ENCODE measurements around the gene HSF4. TPM values are rescaled to one million over a fixed set of nuclear protein-coding genes. Genes with fewer than 3 reads are reported as not detected.

HSF4 gene
- total RNA-seq, 1 experiment from 2014 or later = 39.4 TPM

GRCh38 chr16:67147437-67148140 is 17.0 kb upstream of the HSF4 start:
- TSS peak; percentile 36 for BruUV-seq (replicated peaks)

GRCh38 chr16:67148221-67148620 is 16.3 kb upstream of the HSF4 start:
- H3K9me3 Mint-ChIP-seq (ENCODE audit: unreplicated experiment) = no peaks in the 10 kb centered on the region
- intact Hi-C loops (cut with micrococcal nuclease; ENCODE audit: unreplicated experiment) = no loop called here
- TSS peak; percentile 34 for BruUV-seq (replicated peaks)
- Histone ChIP-seq H3K36me3 (ENCODE audit: control insufficient read depth, insufficient read depth, low read length) (peaks cover 4% of the 10 kb centered on the region; the same call in 1 of the 2 replicates), H3K27me3 (replicated peaks; ENCODE audit: control insufficient read depth, insufficient read depth, low read length) (no peaks in the 10 kb centered on the region), H3K4me3 (ENCODE audit: low read depth, low read length) (no peak overlapping the region), H3K4me1 (no peaks in the 10 kb centered on the region; the same call in none of the 2 replicates), H3K9me3 (no peaks in the 10 kb centered on the region)
- POLR2A ChIA-PET = no interaction called here
- no peak overlapping the region for H3K27ac Mint-ChIP-seq (ENCODE audit: unreplicated experiment)
- TF ChIP-seq CTCF (IDR thresholded peaks at IDR 0.05; ENCODE audit: insufficient read depth in 1 of 2, low read depth in 1 of 2, low read length in 1 of 2, severe bottlenecking in 1 of 2, unreplicated experiment in 1 of 2) = no peak
- CTCF ChIA-PET = interaction anchor here (0.6 kb wide), 1 partner anchor 107 kb away, joined by 6 read pairs; no protein-coding TSS in a partner anchor
- H3K4me3 Mint-ChIP-seq (ENCODE audit: unreplicated experiment) = no peak overlapping the region
- peaks cover 61% of the 10 kb centered on the region for H3K36me3 Mint-ChIP-seq (ENCODE audit: insufficient read depth, unreplicated experiment)
- H3K4me1 Mint-ChIP-seq (ENCODE audit: low read depth, unreplicated experiment) = no peaks in the 10 kb centered on the region
- no peak for DNase-seq
- H3K27me3 Mint-ChIP-seq (ENCODE audit: insufficient read depth, unreplicated experiment) = no peaks in the 10 kb centered on the region

More at GRCh38 chr16:67147437-67148140, 17.0 kb upstream of the HSF4 start:
- Histone ChIP-seq H3K4me1 (no peaks in the 10 kb centered on the region; the same call in none of the 2 replicates), H3K36me3 (ENCODE audit: control insufficient read depth, insufficient read depth, low read length) (peaks cover 4% of the 10 kb centered on the region; the same call in 1 of the 2 replicates), H3K4me3 (ENCODE audit: low read depth, low read length) (no peak overlapping the region), H3K9me3 (no peaks in the 10 kb centered on the region), H3K27me3 (replicated peaks; ENCODE audit: control insufficient read depth, insufficient read depth, low read length) (no peaks in the 10 kb centered on the region)
- no peak for DNase-seq
- Mint-ChIP-seq H3K4me1 (ENCODE audit: low read depth, unreplicated experiment) (no peaks in the 10 kb centered on the region), H3K9me3 (ENCODE audit: unreplicated experiment) (no peaks in the 10 kb centered on the region), H3K4me3 (ENCODE audit: unreplicated experiment) (no peak overlapping the region), H3K27me3 (ENCODE audit: insufficient read depth, unreplicated experiment) (no peaks in the 10 kb centered on the region), H3K36me3 (ENCODE audit: insufficient read depth, unreplicated experiment) (peaks cover 68% of the 10 kb centered on the region), H3K27ac (ENCODE audit: unreplicated experiment) (no peak overlapping the region)
- intact Hi-C loops (cut with micrococcal nuclease; ENCODE audit: unreplicated experiment) = no loop called here
- no peak for TF ChIP-seq CTCF (IDR thresholded peaks at IDR 0.05; ENCODE audit: insufficient read depth in 1 of 2, low read depth in 1 of 2, low read length in 1 of 2, severe bottlenecking in 1 of 2, unreplicated experiment in 1 of 2)
- POLR2A ChIA-PET = no interaction called here
- CTCF ChIA-PET = no interaction called here

- TF ChIP-seq CTCF (IDR thresholded peaks at IDR 0.05; ENCODE audit: insufficient read depth in 1 of 2, low read depth in 1 of 2, low read length in 1 of 2, severe bottlenecking in 1 of 2, unreplicated experiment in 1 of 2) = no peak
- H3K4me1 Mint-ChIP-seq (ENCODE audit: low read depth, unreplicated experiment) = no peaks in the 10 kb centered on the region
- BruUV-seq (replicated peaks) = no TSS peak
- no peaks in the 10 kb centered on the region for H3K9me3 Mint-ChIP-seq (ENCODE audit: unreplicated experiment)
- no peak for DNase-seq
- no peaks in the 10 kb centered on the region for H3K27me3 Mint-ChIP-seq (ENCODE audit: insufficient read depth, unreplicated experiment)
- Histone ChIP-seq H3K36me3 (ENCODE audit: control insufficient read depth, insufficient read depth, low read length) (peaks cover 4% of the 10 kb centered on the region; the same call in 1 of the 2 replicates), H3K4me1 (no peaks in the 10 kb centered on the region; the same call in none of the 2 replicates), H3K9me3 (no peaks in the 10 kb centered on the region), H3K4me3 (ENCODE audit: low read depth, low read length) (no peak overlapping the region), H3K27me3 (replicated peaks; ENCODE audit: control insufficient read depth, insufficient read depth, low read length) (no peaks in the 10 kb centered on the region)
- peak overlapping the region; percentile 47 for H3K4me3 Mint-ChIP-seq (ENCODE audit: unreplicated experiment)
- intact Hi-C loops (cut with micrococcal nuclease; ENCODE audit: unreplicated experiment) = no loop called here
- CTCF ChIA-PET = interaction anchor here (0.6 to 0.8 kb wide), 2 partner anchors 36 to 107 kb away, joined by 3 to 6 read pairs; no protein-coding TSS in a partner anchor
- POLR2A ChIA-PET = no interaction called here
- H3K36me3 Mint-ChIP-seq (ENCODE audit: insufficient read depth, unreplicated experiment) = peaks cover 56% of the 10 kb centered on the region
- H3K27ac Mint-ChIP-seq (ENCODE audit: unreplicated experiment) = no peak overlapping the region
Observed at GRCh38 chr16:67148656-67149275, 15.8 kb upstream of the HSF4 start.
